PC-3 (cell line): Measurements from ENCODE around the gene WHRN.

Source experiments
- CTCF ChIP-seq: fragments of 300-600 bp; sonication (generic); conservative IDR thresholded peaks from 2 replicates; pipeline ENCODE4 v1.5.1; 2017; ENCODE audit warnings: antibody characterized with exemption, low read depth, mild to moderate bottlenecking, low read length
- EZH2 ChIP-seq: fragments of 300-600 bp; sonication (generic); IDR thresholded peaks from one replicate; pipeline ENCODE4 v1.6.1; 2017; ENCODE audit warnings: antibody characterized with exemption, mild to moderate bottlenecking, low read length; ENCODE audit not compliant: unreplicated experiment
- EZH2phosphoT487 ChIP-seq: fragments of 300-600 bp; sonication (generic); IDR thresholded peaks from 2 replicates; pipeline ENCODE4 v1.6.1; 2018; ENCODE audit warnings: mild to moderate bottlenecking, antibody characterized with exemption, low read length, borderline replicate concordance

- no peak for TF ChIP-seq EZH2
- no peak for TF ChIP-seq CTCF
- TF ChIP-seq EZH2phosphoT487, result no peak
These were observed 59.2 kb downstream of the WHRN start for GRCh38 chr9:114446036-114446435.
